ENCODE measurements around the gene FYN. TPM values are rescaled to one million over a fixed set of nuclear protein-coding genes. Genes with fewer than 3 reads are reported as not detected.

Gene FYN
- total and polyA plus RNA-seq, 9 of the 15 experiments (the other 6 are each of a cell fraction or from before 2014, with no cell fraction given) = 2.9 to 22.1 (median 11.4) TPM

GRCh38 chr6:111855753-111856152 lies 17.5 kb downstream of the FYN start (continued):
- TF ChIP-seq MGA (IDR thresholded peaks at IDR 0.05) (no peak), RBFOX2 (IDR thresholded peaks at IDR 0.05; ENCODE audit: low read depth, low read length) (no peak), ZNF398 (CRISPR knock-in tag; IDR thresholded peaks at IDR 0.05) (no peak), KDM2B (CRISPR knock-in tag; IDR thresholded peaks at IDR 0.05) (no peak), ZEB2 (IDR thresholded peaks at IDR 0.05) (no peak), ETV6 (IDR thresholded peaks at IDR 0.05; ENCODE audit: borderline replicate concordance in 1 of 2, low read depth in 2 of 2, low read length in 1 of 2) (no peak), ETV6 (CRISPR knock-in tag; IDR thresholded peaks at IDR 0.05; ENCODE audit: borderline replicate concordance) (no peak), PCBP1 (IDR thresholded peaks at IDR 0.05; ENCODE audit: low read depth, low read length, poor library complexity, severe bottlenecking) (no peak), SRSF7 (optimal IDR thresholded peaks at IDR 0.05; ENCODE audit: low read depth, low read length) (no peak), ELK3 (CRISPR knock-in tag; IDR thresholded peaks at IDR 0.05) (no peak), SAFB2 (IDR thresholded peaks at IDR 0.05; ENCODE audit: borderline replicate concordance, low read depth, low read length, severe bottlenecking) (no peak), HCFC1 (IDR thresholded peaks at IDR 0.05; ENCODE audit: low read depth, low read length) (no peak), RBM39 (optimal IDR thresholded peaks at IDR 0.05; ENCODE audit: low read depth, low read length) (no peak)

Data from K562 (cell line).